IgD-negative memory B cell (primary cell): Measurements from ENCODE around the gene RAB11FIP5. TPM values are rescaled to one million over a fixed set of nuclear protein-coding genes. Genes with fewer than 3 reads are reported as not detected.
A peak's percentile ranks its signal among the peaks of the same experiment; 100 is the strongest.

ENCODE experiments used
- H3K27ac Mint-ChIP-seq, 3 donors: one replicate each; pipeline ENCODE4 v1.8.0; 2020 to 2022; ENCODE audit warnings: mild to moderate bottlenecking in 3 of 3, mixed read lengths in 3 of 3, moderate library complexity in 1 of 3
- H3K27me3 Mint-ChIP-seq: one replicate; pipeline ENCODE4 v1.8.0; 2021; ENCODE audit warnings: mixed read lengths
- H3K36me3 Mint-ChIP-seq: one replicate; pipeline ENCODE4 v1.8.0; 2020; ENCODE audit warnings: mild to moderate bottlenecking, mixed read lengths
- H3K4me1 Mint-ChIP-seq, 3 donors: one replicate each; pipeline ENCODE4 v1.8.0; 2020 to 2022; ENCODE audit warnings: mixed read lengths in 3 of 3, mild to moderate bottlenecking in 1 of 3
- H3K4me3 Mint-ChIP-seq, 4 donors: one replicate each; pipeline ENCODE4 v1.8.0; 2020 to 2022; ENCODE audit warnings: mild to moderate bottlenecking in 4 of 4, mixed read lengths in 4 of 4, moderate library complexity in 3 of 4
- H3K9me3 Mint-ChIP-seq, 3 donors: one replicate each; pipeline ENCODE4 v1.8.0; 2020 to 2021; ENCODE audit warnings: mixed read lengths in 3 of 3, mild to moderate bottlenecking in 1 of 3
- polyA plus RNA-seq: library from polyadenylated mRNA; unstranded; fragments of 300-500 nt; fragmentation: Illumina TruSeq; gene quantifications from one replicate; pipeline ENCODE4 v1.2.3, GENCODE V29; 2021

RAB11FIP5 gene
- polyA plus RNA-seq, 1 donor from 2014 or later = 4.8 TPM

DNA sequence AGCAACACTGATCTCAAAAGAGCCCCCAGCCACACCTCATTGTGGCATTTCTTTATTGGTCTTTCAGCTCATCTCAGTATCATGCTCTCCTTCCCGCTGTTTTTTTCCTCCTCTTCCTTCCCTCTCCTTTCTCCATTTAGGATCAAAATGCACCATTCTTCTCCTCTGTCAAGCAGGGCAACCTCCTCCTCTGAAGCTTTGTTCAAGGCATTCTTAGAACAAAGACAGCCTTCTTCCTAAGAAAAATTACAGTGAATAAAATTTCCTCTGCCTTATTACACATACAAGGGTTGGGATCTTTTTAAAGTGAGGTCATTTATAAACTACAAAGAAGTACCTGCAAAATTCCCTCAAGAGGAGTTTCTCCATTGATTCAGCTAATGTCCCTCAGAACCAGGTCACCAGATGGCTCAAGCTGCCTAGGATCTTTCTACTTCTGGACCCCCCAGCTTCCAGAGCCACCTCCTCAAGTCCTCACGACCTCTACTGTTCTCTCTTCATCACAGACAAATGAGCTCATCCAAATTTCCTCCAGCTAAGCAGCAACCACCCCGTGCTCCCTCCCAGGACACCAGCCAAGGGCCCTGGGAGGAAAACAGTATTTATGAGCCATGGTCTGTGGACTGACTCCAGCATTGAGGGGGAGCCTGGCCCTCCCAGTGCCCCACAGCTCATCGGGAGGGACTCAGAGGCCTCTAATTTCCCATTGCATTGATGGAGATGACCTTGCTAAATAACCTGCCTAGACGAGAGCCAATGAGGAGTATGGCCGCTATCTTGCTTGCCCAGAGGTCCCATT is 59.2 kb downstream of the RAB11FIP5 start:
- H3K4me1 Mint-ChIP-seq = peaks cover 0 to 2% (median 0%) of the 10 kb centered on the region in 3 donors
- peaks cover 13% of the 10 kb centered on the region for H3K36me3 Mint-ChIP-seq
- no peak overlapping the region for H3K4me3 Mint-ChIP-seq

DNA sequence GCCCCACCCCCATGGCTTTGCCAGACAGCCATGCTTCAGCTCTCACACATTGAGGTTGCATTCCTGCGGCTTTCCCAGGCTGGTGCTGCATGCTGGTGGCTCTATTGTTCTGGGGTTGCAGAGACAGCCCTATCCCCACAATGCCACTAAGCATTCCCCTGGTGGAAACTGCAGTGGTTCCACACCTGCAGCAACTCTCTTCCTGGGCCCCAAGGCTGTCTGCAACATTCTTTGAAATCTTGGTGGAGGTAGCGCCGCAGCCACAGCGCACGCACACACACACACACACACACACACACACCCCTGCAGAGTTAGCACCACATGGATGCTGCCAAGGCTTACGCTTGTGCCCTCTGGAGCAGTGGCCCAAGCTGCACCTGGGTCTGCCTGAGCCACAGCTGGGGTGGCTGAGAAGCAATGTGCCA is 62.6 kb downstream of the RAB11FIP5 start:
- Mint-ChIP-seq H3K27me3 (no peaks in the 10 kb centered on the region), H3K36me3 (peaks cover 4% of the 10 kb centered on the region), H3K27ac (no peak overlapping the region), H3K9me3 (peaks cover 0 to 2% (median 0%) of the 10 kb centered on the region in 3 donors), H3K4me1 (peaks cover 0 to 2% (median 0%) of the 10 kb centered on the region in 3 donors), H3K4me3 (no peak overlapping the region)

More for the DNA sequence above, 59.2 kb downstream of the RAB11FIP5 start:
- Mint-ChIP-seq H3K9me3 (no peaks in the 10 kb centered on the region), H3K27ac (no peak overlapping the region), H3K27me3 (no peaks in the 10 kb centered on the region)

DNA sequence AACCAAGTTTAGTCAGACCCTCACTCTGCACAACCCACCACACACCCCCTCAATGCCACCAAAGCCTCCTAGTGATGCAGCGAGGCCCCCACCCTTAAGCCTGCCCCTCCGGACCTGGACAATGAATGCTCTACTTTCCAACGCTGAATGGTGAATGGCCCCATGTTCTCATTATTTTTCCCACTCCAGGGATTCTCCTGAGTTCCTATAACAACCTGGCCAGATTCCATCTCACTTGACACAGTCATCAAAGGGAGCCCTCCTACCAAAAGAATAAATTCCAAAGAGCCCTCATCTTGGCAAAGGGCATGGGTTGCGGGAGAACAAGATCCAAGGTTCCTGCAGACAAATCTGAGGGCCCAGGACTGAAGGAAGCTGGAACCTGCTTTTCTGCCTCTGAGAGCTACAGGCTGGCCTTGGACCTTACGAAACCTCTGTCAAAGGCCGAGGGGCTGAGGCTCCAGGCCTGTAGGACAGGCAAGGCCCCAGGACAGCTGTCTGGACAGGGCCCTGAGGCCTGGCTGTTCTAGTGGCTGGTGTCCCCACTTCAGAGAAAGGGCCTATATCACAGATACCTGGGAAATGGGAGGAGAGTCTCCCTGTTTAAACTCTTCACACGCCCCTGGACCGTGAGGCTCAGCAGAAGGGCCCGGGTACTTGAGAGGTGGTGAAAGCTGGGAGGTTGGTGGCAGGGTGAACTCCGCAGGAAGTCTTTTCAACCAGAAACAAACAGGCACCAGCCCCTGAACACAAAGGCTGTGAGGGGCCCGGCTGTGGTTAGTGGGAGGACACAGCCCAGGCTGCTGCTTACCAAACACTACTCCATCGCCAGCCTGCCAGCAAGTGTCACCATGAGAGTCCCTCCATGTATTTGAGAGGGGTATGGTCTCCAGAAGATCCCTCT is 68.6 kb downstream of the RAB11FIP5 start:
- no peaks in the 10 kb centered on the region for H3K27me3 Mint-ChIP-seq
- H3K4me1 Mint-ChIP-seq = no peaks in the 10 kb centered on the region
- H3K36me3 Mint-ChIP-seq = peaks cover 6% of the 10 kb centered on the region
- H3K9me3 Mint-ChIP-seq = peaks cover 0 to 2% (median 0%) of the 10 kb centered on the region in 3 donors
- H3K27ac Mint-ChIP-seq = no peak overlapping the region
- H3K4me3 Mint-ChIP-seq = no peak overlapping the region

DNA sequence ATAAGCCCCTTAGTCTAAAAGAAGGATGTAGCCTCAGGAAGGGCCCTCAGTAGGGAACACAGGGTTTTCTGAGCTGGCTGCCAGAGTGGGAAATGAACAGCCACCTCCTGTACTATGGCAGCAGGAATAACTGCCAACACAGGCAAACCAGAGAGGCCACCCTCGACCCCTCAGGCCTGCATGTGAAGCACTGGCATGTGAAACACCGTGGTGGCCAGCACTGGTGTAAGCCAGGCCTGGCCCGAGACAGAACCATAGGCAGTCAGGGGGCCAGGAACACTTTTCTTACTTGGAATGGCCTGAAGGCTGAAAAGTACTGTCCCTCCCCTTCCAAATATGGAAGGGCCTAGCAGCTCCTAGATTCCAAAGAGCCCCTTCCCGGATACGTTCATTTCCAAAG is 69.5 kb downstream of the RAB11FIP5 start:
- peaks cover 0 to 2% (median 0%) of the 10 kb centered on the region in 3 donors for H3K9me3 Mint-ChIP-seq
- no peak overlapping the region for H3K4me3 Mint-ChIP-seq
- no peaks in the 10 kb centered on the region for H3K4me1 Mint-ChIP-seq
- no peaks in the 10 kb centered on the region for H3K27me3 Mint-ChIP-seq
- H3K36me3 Mint-ChIP-seq = peaks cover 7% of the 10 kb centered on the region
- no peak overlapping the region for H3K27ac Mint-ChIP-seq

DNA sequence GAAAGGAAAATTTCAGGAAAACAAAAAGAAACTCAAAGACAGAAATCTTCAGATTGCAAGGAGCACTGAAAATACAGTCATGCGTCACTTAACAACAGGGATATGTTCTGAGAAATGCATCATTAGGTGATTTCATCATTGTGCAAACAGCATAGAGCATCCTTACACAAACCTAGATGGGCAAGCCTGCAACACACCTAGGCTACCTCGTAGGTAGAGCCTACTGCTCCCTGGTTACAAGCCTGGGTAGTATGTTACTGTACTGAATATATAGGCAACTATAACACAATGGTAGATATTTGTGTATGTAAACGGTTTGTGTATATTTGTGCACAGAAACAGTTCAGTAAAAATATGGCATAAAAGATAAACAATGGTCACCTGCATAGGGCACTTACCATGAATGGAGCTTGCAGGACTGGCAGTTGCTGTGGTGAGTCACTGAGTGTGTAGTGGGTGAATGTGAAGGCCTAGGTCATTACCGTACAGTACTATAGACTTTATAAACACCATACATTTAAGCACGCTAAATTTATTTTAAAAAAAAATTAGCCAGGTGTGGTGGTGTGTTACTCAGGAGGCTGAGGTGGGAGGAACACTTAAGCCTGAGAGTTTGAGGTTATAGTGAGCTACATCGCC is 74.7 kb downstream of the RAB11FIP5 start:
- Mint-ChIP-seq H3K36me3 (peaks cover 12% of the 10 kb centered on the region), H3K27ac (no peak overlapping the region), H3K4me1 (peaks cover 0 to 5% (median 4%) of the 10 kb centered on the region in 3 donors), H3K4me3 (no peak overlapping the region), H3K27me3 (no peaks in the 10 kb centered on the region), H3K9me3 (no peaks in the 10 kb centered on the region)

DNA sequence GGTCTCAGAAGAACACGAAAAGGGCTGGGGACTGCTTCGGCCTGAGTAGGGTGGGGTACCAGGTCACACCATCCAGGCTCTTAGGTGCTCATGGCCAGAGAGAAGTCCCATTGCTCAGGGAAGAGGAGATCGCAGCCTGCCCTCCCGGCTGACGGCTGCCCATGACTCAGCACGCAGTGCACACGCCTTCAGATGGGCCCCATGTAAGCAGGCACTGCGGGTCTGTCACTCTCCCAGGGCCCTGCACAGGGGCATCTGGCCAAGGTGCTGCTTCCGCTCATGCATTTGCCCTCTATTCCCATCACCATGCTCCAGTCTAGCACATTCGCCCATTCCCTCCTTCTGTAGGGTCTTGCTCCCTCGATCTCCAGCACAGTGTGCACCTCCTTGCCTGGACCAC is 76.0 kb downstream of the RAB11FIP5 start:
- Mint-ChIP-seq H3K27me3 (no peaks in the 10 kb centered on the region), H3K36me3 (peaks cover 12% of the 10 kb centered on the region), H3K9me3 (no peaks in the 10 kb centered on the region), H3K4me1 (peaks cover 0 to 5% (median 5%) of the 10 kb centered on the region in 3 donors), H3K4me3 (no peak overlapping the region), H3K27ac (no peak overlapping the region)

DNA sequence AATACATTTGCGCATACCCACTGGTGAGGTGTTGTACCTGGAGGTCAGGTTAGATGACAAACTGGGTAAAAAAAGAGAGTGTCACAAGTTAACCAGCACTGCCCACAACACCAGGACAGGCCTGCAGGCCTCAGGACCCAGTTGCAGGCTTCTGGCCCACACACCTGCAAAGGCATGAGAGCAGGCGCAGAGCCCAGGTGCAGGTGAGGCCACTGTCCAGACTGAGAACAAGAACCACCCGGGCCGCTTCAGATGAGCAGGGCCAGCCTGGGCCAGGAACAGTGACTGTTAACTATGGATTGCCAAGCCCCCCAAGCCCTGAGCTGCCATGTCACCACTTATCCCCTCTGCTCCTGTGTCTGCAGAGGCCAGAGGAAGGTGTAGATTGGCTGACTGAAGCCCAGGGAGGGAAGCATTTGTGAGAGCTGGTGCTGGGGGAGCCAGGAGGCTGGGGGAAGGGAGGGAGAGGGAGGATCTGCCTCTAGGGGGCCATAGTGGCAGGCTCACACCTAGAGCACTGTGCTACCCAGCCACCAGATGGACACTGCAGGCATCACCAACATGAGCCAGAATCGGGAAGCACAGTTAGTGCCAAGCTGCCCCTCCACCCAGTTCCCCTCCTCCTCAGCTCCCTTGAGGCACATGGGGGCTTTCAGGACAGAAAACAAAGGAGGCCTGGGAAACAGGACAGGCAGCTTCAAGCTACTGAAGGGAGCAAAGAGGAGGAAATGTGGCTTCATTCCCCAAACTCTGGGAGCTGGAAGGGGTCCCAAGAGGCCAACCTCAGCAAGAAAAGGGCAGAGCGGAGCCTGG is 76.6 kb downstream of the RAB11FIP5 start:
- Mint-ChIP-seq H3K4me3 (no peak overlapping the region), H3K27me3 (no peaks in the 10 kb centered on the region), H3K4me1 (peaks cover 0 to 5% (median 5%) of the 10 kb centered on the region in 3 donors), H3K36me3 (peaks cover 11% of the 10 kb centered on the region), H3K9me3 (no peaks in the 10 kb centered on the region), H3K27ac (no peak overlapping the region)

DNA sequence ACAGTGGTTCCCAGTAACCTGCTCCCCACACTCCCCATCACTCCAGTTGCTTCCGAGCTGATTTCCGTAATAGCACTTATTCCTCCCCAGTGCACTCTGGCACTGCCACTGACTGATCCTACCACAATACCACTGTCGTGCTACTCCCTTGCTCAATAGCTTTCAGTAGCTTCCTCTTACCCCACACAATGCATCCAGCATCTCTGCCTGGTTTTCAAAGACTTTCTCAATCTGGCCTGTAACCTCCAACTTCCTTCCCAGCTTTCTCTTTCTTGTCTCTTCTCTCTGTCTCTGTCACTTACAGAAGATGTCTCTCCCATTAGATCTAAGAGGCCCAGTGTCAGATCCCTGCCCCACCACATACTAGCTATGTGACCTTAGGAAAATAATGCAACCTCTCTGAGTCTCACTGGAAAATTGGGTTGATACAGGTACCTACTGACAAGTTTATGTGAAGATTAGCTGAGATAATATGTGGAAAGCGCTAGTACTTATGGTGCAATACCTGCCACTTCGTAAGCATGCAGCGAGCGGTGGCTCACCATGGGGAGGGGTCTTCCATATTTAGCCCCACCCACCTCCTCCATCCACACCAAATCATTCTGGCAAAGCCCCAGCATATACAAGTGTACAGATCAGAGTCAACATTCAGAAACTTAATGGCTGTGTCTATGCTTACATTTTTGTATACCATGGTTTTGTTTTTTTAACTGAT is 77.9 kb downstream of the RAB11FIP5 start:
- H3K27me3 Mint-ChIP-seq = no peaks in the 10 kb centered on the region
- H3K4me1 Mint-ChIP-seq = peaks cover 0 to 5% (median 5%) of the 10 kb centered on the region in 3 donors
- no peak overlapping the region for H3K4me3 Mint-ChIP-seq
- H3K9me3 Mint-ChIP-seq = no peaks in the 10 kb centered on the region
- H3K36me3 Mint-ChIP-seq = peaks cover 10% of the 10 kb centered on the region
- H3K27ac Mint-ChIP-seq = peak overlapping the region in 1 of 3 donors; percentile 67

DNA sequence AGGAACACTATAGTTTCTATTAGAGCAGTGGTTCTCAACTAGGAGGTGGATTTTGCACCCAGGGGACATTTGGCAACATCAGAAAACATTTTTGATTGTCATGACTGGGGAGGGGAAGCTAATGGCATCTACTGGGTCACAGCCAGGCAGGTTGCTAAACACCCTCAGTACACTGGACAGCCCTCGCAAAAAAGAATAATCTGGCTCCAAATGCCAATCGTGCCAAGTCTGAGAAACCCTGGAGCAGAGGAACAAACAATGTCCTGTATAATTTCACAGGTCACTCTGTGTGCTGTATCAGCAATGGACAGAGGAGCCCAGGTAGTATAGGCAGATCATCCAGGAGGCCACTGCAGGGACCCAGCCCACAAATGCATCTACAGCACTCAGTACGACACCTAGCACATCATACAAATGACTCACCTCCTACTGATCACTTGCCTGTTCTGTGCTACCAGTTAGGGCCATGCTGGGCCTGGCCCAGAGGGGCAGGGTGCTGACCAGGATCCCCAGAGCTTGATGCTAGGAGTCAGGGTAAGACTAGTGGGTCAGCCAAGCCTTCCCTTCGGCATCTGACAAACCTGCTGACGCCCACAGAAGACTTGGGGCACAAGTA is 78.9 kb downstream of the RAB11FIP5 start:
- no peaks in the 10 kb centered on the region for H3K27me3 Mint-ChIP-seq
- H3K36me3 Mint-ChIP-seq = peaks cover 5% of the 10 kb centered on the region
- H3K4me1 Mint-ChIP-seq = peaks cover 0 to 5% (median 5%) of the 10 kb centered on the region in 3 donors
- H3K9me3 Mint-ChIP-seq = no peaks in the 10 kb centered on the region
- no peak overlapping the region for H3K27ac Mint-ChIP-seq
- no peak overlapping the region for H3K4me3 Mint-ChIP-seq

DNA sequence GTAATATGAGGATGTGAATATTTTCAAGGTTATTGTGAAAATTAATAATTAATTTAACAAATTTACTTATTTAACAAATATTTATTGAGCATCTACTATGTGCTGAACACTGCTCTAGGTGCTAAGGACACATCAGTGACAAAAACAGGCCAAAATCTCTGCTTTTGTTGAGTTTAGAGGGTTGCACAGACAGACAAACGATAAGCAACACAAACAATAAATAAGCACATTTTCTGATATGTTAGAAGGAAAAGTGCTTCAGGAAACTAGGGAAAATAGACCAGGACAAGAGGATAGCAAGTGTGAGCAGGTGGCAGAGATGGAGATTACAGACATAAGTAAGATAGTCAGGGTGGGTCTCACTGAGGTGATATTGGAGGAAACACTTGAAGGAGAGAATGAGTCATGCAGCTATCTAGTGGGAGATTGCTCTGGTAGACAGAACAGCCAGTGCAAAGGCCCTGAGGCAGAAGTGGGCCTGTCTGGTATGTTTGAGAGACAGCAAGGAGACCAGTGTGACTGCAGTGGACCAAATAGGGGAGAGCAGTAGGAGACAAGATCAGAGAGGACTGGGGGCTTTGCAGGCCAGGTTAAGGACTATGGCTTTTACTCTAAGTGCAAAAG is 79.5 kb downstream of the RAB11FIP5 start:
- H3K9me3 Mint-ChIP-seq = no peaks in the 10 kb centered on the region
- H3K36me3 Mint-ChIP-seq = peaks cover 8% of the 10 kb centered on the region
- no peaks in the 10 kb centered on the region for H3K27me3 Mint-ChIP-seq
- H3K4me3 Mint-ChIP-seq = no peak overlapping the region
- H3K4me1 Mint-ChIP-seq = peaks cover 0 to 5% (median 5%) of the 10 kb centered on the region in 3 donors
- no peak overlapping the region for H3K27ac Mint-ChIP-seq

DNA sequence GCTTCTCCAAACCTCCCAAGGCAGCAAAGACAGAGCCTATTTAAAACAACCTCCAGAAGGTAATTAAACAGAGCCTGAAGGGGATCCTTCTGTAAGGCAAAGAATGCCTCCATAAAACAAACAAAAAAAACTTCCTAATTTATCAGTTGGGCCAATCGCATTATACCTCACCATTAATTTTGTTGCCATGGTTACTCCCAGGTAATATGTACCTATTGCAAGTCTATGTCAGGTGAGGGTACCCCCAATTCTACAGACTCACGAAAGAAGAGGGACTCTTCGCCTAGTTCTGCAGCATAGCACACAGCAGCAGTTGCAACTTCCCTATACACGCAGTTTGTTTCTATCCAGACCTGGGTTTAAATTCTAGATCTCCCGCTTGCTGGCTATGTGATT is 80.0 kb downstream of the RAB11FIP5 start:
- H3K4me1 Mint-ChIP-seq = peaks cover 0 to 5% (median 5%) of the 10 kb centered on the region in 3 donors
- no peak overlapping the region for H3K27ac Mint-ChIP-seq
- no peak overlapping the region for H3K4me3 Mint-ChIP-seq
- H3K9me3 Mint-ChIP-seq = no peaks in the 10 kb centered on the region
- H3K27me3 Mint-ChIP-seq = no peaks in the 10 kb centered on the region
- peaks cover 8% of the 10 kb centered on the region for H3K36me3 Mint-ChIP-seq

DNA sequence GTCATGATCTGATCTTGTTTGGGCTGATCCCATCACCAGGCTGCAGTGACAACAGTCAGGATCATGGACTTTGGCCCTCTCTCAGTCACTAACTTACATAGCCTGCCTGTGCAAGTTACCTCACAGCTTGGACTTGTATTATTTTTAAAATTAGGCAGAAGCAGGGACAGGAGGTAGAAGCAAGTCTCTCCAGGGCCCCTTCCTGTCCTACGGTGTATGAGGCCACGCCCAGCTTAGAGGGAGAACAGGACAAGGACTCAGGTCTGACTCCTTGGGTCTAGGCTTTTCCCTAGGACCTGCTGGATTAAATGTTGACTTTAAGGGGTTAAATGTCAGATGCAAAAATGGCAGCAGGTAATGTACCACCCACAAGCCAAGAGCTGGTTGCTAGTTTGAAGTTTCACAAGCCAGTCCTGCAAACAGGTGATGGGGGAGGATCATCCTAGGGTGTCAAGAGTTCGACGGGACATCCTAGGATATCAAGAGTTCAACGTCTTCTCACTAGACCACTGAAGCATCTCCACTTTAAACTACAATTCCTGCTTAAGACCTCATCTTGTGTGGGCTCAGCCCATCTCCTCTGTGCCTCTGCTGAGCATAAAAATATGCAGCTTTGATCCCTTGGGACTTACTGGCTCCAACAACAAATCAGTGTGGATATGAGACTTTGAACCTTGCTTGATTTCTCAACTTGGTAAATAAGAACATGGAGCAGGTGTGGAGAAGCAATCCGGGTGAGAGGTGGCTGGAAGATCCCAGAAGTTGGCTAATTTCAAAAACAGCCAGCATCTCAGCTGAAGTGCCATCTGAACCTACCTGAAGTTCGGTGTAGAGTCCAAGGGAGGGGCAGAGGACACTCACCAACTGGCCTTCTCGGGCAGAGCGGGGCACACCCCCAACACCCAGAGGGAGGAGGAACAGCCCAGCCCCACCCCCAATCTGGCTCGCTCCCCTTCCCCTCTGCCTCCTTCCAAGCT is 80.7 kb downstream of the RAB11FIP5 start:
- peaks cover 3% of the 10 kb centered on the region for H3K36me3 Mint-ChIP-seq
- no peaks in the 10 kb centered on the region for H3K27me3 Mint-ChIP-seq
- no peak overlapping the region for H3K4me3 Mint-ChIP-seq
- H3K9me3 Mint-ChIP-seq = no peaks in the 10 kb centered on the region
- peaks cover 0 to 5% (median 5%) of the 10 kb centered on the region in 3 donors for H3K4me1 Mint-ChIP-seq
- no peak overlapping the region for H3K27ac Mint-ChIP-seq
